IMR-90 (cell line): Measurements from ENCODE around the gene ACP4. TPM values are rescaled to one million over a fixed set of nuclear protein-coding genes. Genes with fewer than 3 reads are reported as not detected.

Experiments
- ATAC-seq: fragments of 200-7000 bp; cut with Tn5 transposase; 2 replicates; pipeline ENCODE4 v1.9.1; 2020; ENCODE audit warnings: low read depth, mild to moderate bottlenecking, moderate library complexity
- BruUV-seq: library from RNA; stranded (reverse); fragments of 400-500 nt; replicated peaks from 2 replicates; lab custom pipeline; 2021; lab: Mats Ljungman, UMichigan
- CTCF ChIA-PET: fragments of 300-600 bp; formaldehyde crosslinking; extraction: SDS; loops from one replicate; lab custom pipeline; 2021; ENCODE audit warnings: antibody characterized with exemption; lab: Yijun Ruan, JAX
- POLR2A ChIA-PET: fragments of 300-600 bp; sonication (Branson Sonifier 250); formaldehyde crosslinking; loops from one replicate; lab custom pipeline; 2022; ENCODE audit warnings: antibody characterized with exemption; ENCODE audit not compliant: unreplicated experiment; lab: Charles Lee
- DNase-seq: peaks from one replicate; pipeline ENCODE4 v3.0.0; 2013
- H2AFZ ChIP-seq: replicated peaks from 2 replicates; pipeline ENCODE3; 2013; ENCODE audit warnings: low read length, mild to moderate bottlenecking; ENCODE audit not compliant: poor library complexity
- H2AK5ac ChIP-seq: 2 replicates; pipeline ENCODE4 v1.6.1; 2013; ENCODE audit warnings: low read depth, low read length, inconsistent platforms
- H2AK9ac ChIP-seq: replicated peaks from 2 replicates; pipeline ENCODE3; 2013; ENCODE audit warnings: mild to moderate bottlenecking, low read depth, low read length, moderate library complexity; ENCODE audit not compliant: poor library complexity
- H2BK120ac ChIP-seq: 2 replicates; pipeline ENCODE4 v1.6.1; 2013; ENCODE audit warnings: low read depth, low read length, inconsistent platforms
- H2BK15ac ChIP-seq: 3 replicates; pipeline ENCODE4 v1.6.1; 2013; ENCODE audit warnings: low read depth, low read length, inconsistent platforms
- H2BK20ac ChIP-seq: 2 replicates; pipeline ENCODE4 v1.6.1; 2013; ENCODE audit warnings: low read depth, mild to moderate bottlenecking, inconsistent platforms, low read length, moderate library complexity
- H2BK5ac ChIP-seq: 2 replicates; pipeline ENCODE4 v1.6.1; 2013; ENCODE audit warnings: mild to moderate bottlenecking, low read depth, low read length, inconsistent platforms; ENCODE audit not compliant: poor library complexity, severe bottlenecking
- H3K14ac ChIP-seq: replicated peaks from 2 replicates; pipeline ENCODE4 v1.6.1; 2013; ENCODE audit warnings: low read depth, low read length, inconsistent platforms
- H3K18ac ChIP-seq: 2 replicates; pipeline ENCODE4 v1.6.1; 2013; ENCODE audit warnings: low read depth, low read length, control low read depth
- H3K23ac ChIP-seq: 2 replicates; pipeline ENCODE4 v1.6.1; 2013; ENCODE audit warnings: low read depth, low read length, inconsistent platforms
- H3K27ac ChIP-seq: 2 replicates; pipeline ENCODE4 v1.5.1; 2013; ENCODE audit warnings: mild to moderate bottlenecking, control low read depth, low read length; ENCODE audit not compliant: insufficient read depth
- H3K27me3 ChIP-seq: 2 replicates; pipeline ENCODE4 v1.6.1; 2013; ENCODE audit warnings: low read length; ENCODE audit not compliant: control insufficient read depth, insufficient read depth
- H3K36me3 ChIP-seq: 2 replicates; pipeline ENCODE4 v1.6.1; 2013; ENCODE audit warnings: low read length, mixed read lengths; ENCODE audit not compliant: control insufficient read depth, insufficient read depth
- H3K4ac ChIP-seq: 2 replicates; pipeline ENCODE4 v1.6.1; 2013; ENCODE audit warnings: low read depth, low read length, inconsistent platforms
- H3K4me1 ChIP-seq: 2 replicates; pipeline ENCODE4 v1.6.1; 2013; ENCODE audit warnings: low read length, mixed read lengths; ENCODE audit not compliant: control insufficient read depth, insufficient read depth
- H3K4me2 ChIP-seq: 2 replicates; pipeline ENCODE4 v1.6.1; 2013; ENCODE audit warnings: low read depth, mild to moderate bottlenecking, control low read depth, low read length, moderate library complexity
- H3K4me3 ChIP-seq: 2 replicates; pipeline ENCODE4 v1.5.1; 2013; ENCODE audit warnings: low read depth, mild to moderate bottlenecking, control low read depth, low read length, moderate library complexity; ENCODE audit not compliant: insufficient read depth
- H3K56ac ChIP-seq: 2 replicates; pipeline ENCODE4 v1.6.1; 2013; ENCODE audit warnings: low read length, inconsistent platforms; ENCODE audit not compliant: insufficient read depth; ENCODE audit errors: extremely low read depth
- H3K79me1 ChIP-seq, 2 experiments: 2 replicates each; pipeline ENCODE4 v1.6.1; 2013; ENCODE audit warnings: low read length in 2 of 2, inconsistent platforms in 1 of 2, low read depth in 1 of 2
- H3K9ac ChIP-seq: 2 replicates; pipeline ENCODE4 v1.6.1; 2013; ENCODE audit warnings: low read depth, low read length, control low read depth
- H3K9me1 ChIP-seq: 2 replicates; pipeline ENCODE4 v1.6.1; 2013; ENCODE audit warnings: low read length, inconsistent platforms; ENCODE audit not compliant: insufficient read depth
- H3K9me3 ChIP-seq: 2 replicates; pipeline ENCODE4 v1.6.1; 2013; ENCODE audit warnings: low read length; ENCODE audit not compliant: control insufficient read depth, insufficient read depth
- H4K20me1 ChIP-seq: 2 replicates; pipeline ENCODE4 v1.6.1; 2013; ENCODE audit warnings: low read length, inconsistent platforms; ENCODE audit not compliant: insufficient read depth
- H4K5ac ChIP-seq: 2 replicates; pipeline ENCODE4 v1.6.1; 2013; ENCODE audit warnings: mild to moderate bottlenecking, low read depth, low read length, control low read depth
- H4K8ac ChIP-seq, 2 experiments: 2 replicates each; pipeline ENCODE4 v1.6.1; 2013; ENCODE audit warnings: low read depth in 2 of 2, low read length in 2 of 2, control low read depth in 1 of 2, inconsistent platforms in 1 of 2
- H4K91ac ChIP-seq: 2 replicates; pipeline ENCODE4 v1.6.1; 2013; ENCODE audit warnings: low read depth, low read length, inconsistent platforms; ENCODE audit not compliant: insufficient read depth
- BHLHE40 ChIP-seq: fragments of 150-350 bp; IDR thresholded peaks from 2 replicates; pipeline ENCODE4 v1.6.1; 2016; ENCODE audit warnings: mild to moderate bottlenecking, low read depth, low read length
- CHD1 ChIP-seq: IDR thresholded peaks from 2 replicates; pipeline ENCODE4 v1.6.1; 2012; ENCODE audit warnings: low read depth, low read length, improper control_type of control experiment
- MXI1 ChIP-seq: IDR thresholded peaks from 2 replicates; pipeline ENCODE4 v1.6.1; 2012; ENCODE audit warnings: low read depth, mild to moderate bottlenecking, low read length, moderate library complexity, borderline replicate concordance
- RAD21 ChIP-seq: IDR thresholded peaks from 2 replicates; pipeline ENCODE4 v1.6.1; 2012; ENCODE audit warnings: low read length, improper control_type of control experiment
- WGBS, 2 experiments: methylation state at CpG; one replicate each; pipeline versions ENCODE4 v1.1.5 to v1.1.7; 2013; ENCODE audit warnings: missing lambda C conversion rate in 2 of 2; ENCODE audit not compliant: insufficient read length in 1 of 2; ENCODE audit errors: extremely low coverage in 2 of 2; 5-methylcytosine and 5-hydroxymethylcytosine counted together
- dilution Hi-C: fragments of 300-500 bp; cut with HindIII; formaldehyde crosslinking; loops from one replicate; pipeline ENCODE4 v1.14.3; 2018; ENCODE audit warnings: low sequenced_read_pairs; ENCODE audit not compliant: unreplicated experiment
- in situ Hi-C: fragments of 300-500 bp; cut with MboI; formaldehyde crosslinking; loops from 3 replicates; pipeline ENCODE4 v1.14.3; 2019; ENCODE audit warnings: low sequenced_read_pairs, inconsistent platforms, mixed read lengths
- intact Hi-C: fragments of 100-400 bp; cut with micrococcal nuclease; formaldehyde crosslinking; loops from 2 replicates; pipeline ENCODE4 v1.10.0; 2022
- polyA plus RNA-seq, 3 experiments: library from polyadenylated mRNA; depleted of rRNA; stranded (reverse); fragments of >200 nt; gene quantifications; 2 replicates each; pipeline ENCODE4 v1.2.3, GENCODE V29; 2012; ENCODE audit warnings: low replicate concordance in 1 of 3
- total RNA-seq: library from RNA; depleted of rRNA; stranded (reverse); fragments of >200 nt; gene quantifications from 2 replicates; pipeline ENCODE4 v1.2.3, GENCODE V29; 2012

Gene ACP4
- total and polyA plus RNA-seq, 2 of the 4 experiments (the other 2 are of a cell fraction), result not detected

DNA sequence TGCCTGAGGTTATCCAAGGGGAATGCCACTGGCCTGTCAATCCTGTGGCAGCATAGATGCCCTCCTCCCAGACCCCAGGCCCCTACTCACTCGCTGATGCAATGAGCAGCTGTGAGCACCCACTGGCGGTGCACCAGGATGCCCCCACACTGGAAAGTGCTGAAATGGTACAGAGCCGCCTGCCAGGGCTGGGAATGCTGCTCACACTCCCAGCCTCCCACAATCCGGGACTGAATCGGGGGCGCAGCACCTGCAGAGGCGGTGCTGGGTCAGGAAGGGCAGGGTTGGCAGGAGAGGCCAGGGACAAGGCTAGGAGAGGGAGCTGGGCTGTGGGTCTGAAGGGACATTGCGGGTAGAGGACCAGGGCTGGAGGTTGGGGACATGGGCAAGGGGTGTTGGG lies 31.4 kb downstream of the ACP4 start:
- Histone ChIP-seq H3K27ac (no peak overlapping the region), H3K79me1 (no peaks in the 10 kb centered on the region), H4K8ac (no peak overlapping the region), H3K56ac (no peak overlapping the region), H3K14ac (no peak overlapping the region), H3K4me2 (no peak overlapping the region), H3K9ac (no peak overlapping the region), H3K36me3 (no peaks in the 10 kb centered on the region), H2BK120ac (no peak overlapping the region), H2AK9ac (no peak overlapping the region), H3K18ac (no peak overlapping the region), H2BK20ac (no peak overlapping the region), H2BK15ac (no peak overlapping the region), H4K20me1 (no peaks in the 10 kb centered on the region), H3K4me3 (no peak overlapping the region), H3K27me3 (peaks cover 42% of the 10 kb centered on the region), H3K9me3 (no peaks in the 10 kb centered on the region), H3K4ac (no peak overlapping the region), H4K5ac (no peak overlapping the region), H2BK5ac (no peak overlapping the region), H4K91ac (no peak overlapping the region), H3K9me1 (no peaks in the 10 kb centered on the region), H3K4me1 (no peaks in the 10 kb centered on the region), H3K23ac (no peak overlapping the region), H2AFZ (no peak overlapping the region), H2AK5ac (no peak overlapping the region)
- POLR2A ChIA-PET, result no interaction called here
- ATAC-seq, result no peak
- no peak for DNase-seq
- BruUV-seq, result no TSS peak
- CTCF ChIA-PET, result no interaction called here
- TF ChIP-seq BHLHE40 (no peak), CHD1 (no peak), MXI1 (no peak), RAD21 (no peak)
- dilution Hi-C loops, result no loop called here
- intact Hi-C loops, result no loop called here
- in situ Hi-C loops, result no loop called here
- 31% methylated on average over 3 of the region's 8 CpGs; no CpG with 5 or more reads in 1 of the 2 experiments for WGBS, 2 experiments
